Trophoblast cell (in vitro differentiated cells and primary cell): ENCODE results near the gene JARID2.

ENCODE experiments used
- DNase-seq, 2 donors: peaks; one replicate each; pipeline ENCODE4 v3.0.0-alpha.2; 2016
- H2AFZ ChIP-seq: 2 replicates; pipeline ENCODE4 v1.6.1; 2013; ENCODE audit warnings: low read length, moderate library complexity, mild to moderate bottlenecking; ENCODE audit not compliant: insufficient read depth, poor library complexity
- H2AK5ac ChIP-seq: 2 replicates; pipeline ENCODE4 v1.6.1; 2013; ENCODE audit warnings: mild to moderate bottlenecking, low read length
- H2BK120ac ChIP-seq: 2 replicates; pipeline ENCODE4 v1.6.1; 2013; ENCODE audit warnings: low read length, mild to moderate bottlenecking, moderate library complexity; ENCODE audit not compliant: insufficient read depth, poor library complexity
- H2BK12ac ChIP-seq: 2 replicates; pipeline ENCODE4 v1.6.1; 2013; ENCODE audit warnings: mild to moderate bottlenecking, low read length, moderate library complexity
- H2BK5ac ChIP-seq: 2 replicates; pipeline ENCODE4 v1.6.1; 2013; ENCODE audit warnings: low read length, low read depth, moderate library complexity, mild to moderate bottlenecking; ENCODE audit not compliant: poor library complexity
- H3K14ac ChIP-seq: 2 replicates; pipeline ENCODE4 v1.6.1; 2013; ENCODE audit warnings: mild to moderate bottlenecking, low read length
- H3K18ac ChIP-seq: 2 replicates; pipeline ENCODE4 v1.6.1; 2013; ENCODE audit warnings: mild to moderate bottlenecking, low read length
- H3K23ac ChIP-seq: 2 replicates; pipeline ENCODE4 v1.6.1; 2013; ENCODE audit warnings: low read length
- H3K27ac ChIP-seq: 2 replicates; pipeline ENCODE4 v1.5.1; 2013; ENCODE audit warnings: low read depth, mild to moderate bottlenecking, inconsistent platforms, low read length, moderate library complexity
- H3K27me3 ChIP-seq: 2 replicates; pipeline ENCODE4 v1.6.1; 2013; ENCODE audit warnings: inconsistent platforms, mild to moderate bottlenecking, low read length, moderate library complexity; ENCODE audit not compliant: insufficient read depth
- H3K36me3 ChIP-seq, 2 experiments: 1 replicate in 1 of 2; 2 replicates in 1 of 2; pipeline ENCODE4 v1.6.1; 2013; ENCODE audit warnings: low read length in 2 of 2, mild to moderate bottlenecking in 2 of 2, moderate library complexity in 1 of 2; ENCODE audit not compliant: insufficient read depth in 2 of 2, control insufficient read depth in 1 of 2
- H3K4ac ChIP-seq: 2 replicates; pipeline ENCODE4 v1.6.1; 2013; ENCODE audit warnings: low read depth, mild to moderate bottlenecking, low read length, moderate library complexity
- H3K4me1 ChIP-seq, 2 experiments: 1 replicate in 1 of 2; 2 replicates in 1 of 2; pipeline ENCODE4 v1.6.1; 2013; ENCODE audit warnings: low read length in 2 of 2, mild to moderate bottlenecking in 2 of 2, moderate library complexity in 1 of 2; ENCODE audit not compliant: insufficient read depth in 2 of 2, control insufficient read depth in 1 of 2
- H3K4me2 ChIP-seq: 2 replicates; pipeline ENCODE4 v1.6.1; 2013; ENCODE audit warnings: inconsistent platforms, mild to moderate bottlenecking, low read length, moderate library complexity
- H3K4me3 ChIP-seq: 2 replicates; pipeline ENCODE4 v1.5.1; 2013; ENCODE audit warnings: mild to moderate bottlenecking, low read depth, low read length, inconsistent platforms
- H3K79me1 ChIP-seq: one replicate; pipeline ENCODE4 v1.6.1; 2013; ENCODE audit warnings: low read length
- H3K79me2 ChIP-seq: 2 replicates; pipeline ENCODE4 v1.6.1; 2013; ENCODE audit warnings: low read length, mild to moderate bottlenecking; ENCODE audit not compliant: control insufficient read depth, insufficient read depth, poor library complexity
- H3K9ac ChIP-seq: 2 replicates; pipeline ENCODE4 v1.6.1; 2013; ENCODE audit warnings: mild to moderate bottlenecking, low read length
- H3K9me3 ChIP-seq: 2 replicates; pipeline ENCODE4 v1.6.1; 2013; ENCODE audit warnings: low read depth, mild to moderate bottlenecking, control low read depth, inconsistent platforms, low read length; ENCODE audit not compliant: insufficient read depth
- H4K12ac ChIP-seq: 2 replicates; pipeline ENCODE4 v1.6.1; 2013; ENCODE audit warnings: low read depth, mild to moderate bottlenecking, low read length, moderate library complexity
- H4K8ac ChIP-seq: 2 replicates; pipeline ENCODE4 v1.6.1; 2013; ENCODE audit warnings: low read depth, mild to moderate bottlenecking, low read length, moderate library complexity
- H4K91ac ChIP-seq: one replicate; pipeline ENCODE4 v1.6.1; 2013; ENCODE audit warnings: low read depth, mild to moderate bottlenecking, low read length, moderate library complexity
- WGBS: extraction: QIAGEN DNeasy Blood & Tissue Kit; methylation state at CpG from one replicate; pipeline ENCODE4 v1.1.7; 2013; ENCODE audit warnings: missing lambda C conversion rate; ENCODE audit not compliant: insufficient read length, insufficient coverage; ENCODE audit errors: extremely low coverage; 5-methylcytosine and 5-hydroxymethylcytosine counted together

The JARID2 gene

GRCh38 chr6:15475261-15475660 is 229.4 kb downstream of the JARID2 start:
- Histone ChIP-seq H3K27ac (no peak overlapping the region), H4K12ac (no peak overlapping the region), H3K4ac (no peak overlapping the region), H3K23ac (no peak overlapping the region), H3K27me3 (no peaks in the 10 kb centered on the region), H2BK12ac (no peak overlapping the region), H2AK5ac (no peak overlapping the region), H3K14ac (no peak overlapping the region), H3K79me1 (no peaks in the 10 kb centered on the region), H3K9me3 (no peaks in the 10 kb centered on the region), H2BK120ac (no peak overlapping the region), H3K9ac (no peak overlapping the region), H4K91ac (no peak overlapping the region), H3K4me1 (no peaks in the 10 kb centered on the region), H3K4me3 (peak overlapping the region; percentile 42), H4K8ac (no peak overlapping the region), H3K36me3 (peaks cover 3 to 4% of the 10 kb centered on the region in 2 experiments), H3K4me2 (no peak overlapping the region), H3K79me2 (no peaks in the 10 kb centered on the region), H2AFZ (no peak overlapping the region), H2BK5ac (no peak overlapping the region), H3K18ac (no peak overlapping the region)
- DNase-seq: no peak
- no CpG with 5 or more reads among the region's 6 CpGs for WGBS

GRCh38 chr6:15475872-15476271 is 230.0 kb downstream of the JARID2 start:
- Histone ChIP-seq H3K36me3 (peaks cover 3 to 4% of the 10 kb centered on the region in 2 experiments), H3K4me1 (no peaks in the 10 kb centered on the region), H3K4me2 (no peak overlapping the region), H3K27me3 (no peaks in the 10 kb centered on the region), H4K91ac (no peak overlapping the region), H2AK5ac (no peak overlapping the region), H2BK12ac (no peak overlapping the region), H3K79me2 (no peaks in the 10 kb centered on the region), H3K4me3 (no peak overlapping the region), H3K27ac (no peak overlapping the region), H3K79me1 (no peaks in the 10 kb centered on the region), H4K12ac (no peak overlapping the region), H2BK5ac (no peak overlapping the region), H3K4ac (no peak overlapping the region), H4K8ac (no peak overlapping the region), H2BK120ac (no peak overlapping the region), H3K14ac (no peak overlapping the region), H3K9me3 (no peaks in the 10 kb centered on the region), H2AFZ (no peak overlapping the region), H3K9ac (no peak overlapping the region), H3K23ac (no peak overlapping the region), H3K18ac (no peak overlapping the region)
- DNase-seq: no peak
- WGBS: no CpG with 5 or more reads among the region's 4 CpGs

- Histone ChIP-seq H3K14ac (no peak overlapping the region), H3K9me3 (no peaks in the 10 kb centered on the region), H3K18ac (no peak overlapping the region), H3K79me1 (no peaks in the 10 kb centered on the region), H3K9ac (no peak overlapping the region), H3K4me3 (no peak overlapping the region), H4K91ac (no peak overlapping the region), H2AK5ac (no peak overlapping the region), H4K12ac (no peak overlapping the region), H3K27ac (no peak overlapping the region), H2AFZ (no peak overlapping the region), H3K36me3 (peaks cover 3 to 4% of the 10 kb centered on the region in 2 experiments), H3K4ac (no peak overlapping the region), H3K4me2 (no peak overlapping the region), H3K27me3 (no peaks in the 10 kb centered on the region), H3K4me1 (no peaks in the 10 kb centered on the region), H3K23ac (no peak overlapping the region), H4K8ac (no peak overlapping the region), H3K79me2 (no peaks in the 10 kb centered on the region), H2BK12ac (no peak overlapping the region), H2BK120ac (no peak overlapping the region), H2BK5ac (no peak overlapping the region)
- WGBS: no CpG with 5 or more reads among the region's 7 CpGs
- DNase-seq: no peak
Measured at GRCh38 chr6:15476631-15477380, 230.9 kb downstream of the JARID2 start.

- Histone ChIP-seq H3K27me3 (no peaks in the 10 kb centered on the region), H3K4me3 (no peak overlapping the region), H3K4ac (no peak overlapping the region), H2AFZ (no peak overlapping the region), H3K9me3 (no peaks in the 10 kb centered on the region), H3K4me1 (no peaks in the 10 kb centered on the region), H3K4me2 (no peak overlapping the region), H3K79me2 (no peaks in the 10 kb centered on the region), H3K79me1 (no peaks in the 10 kb centered on the region), H2BK12ac (no peak overlapping the region), H3K14ac (no peak overlapping the region), H2BK120ac (peak overlapping the region; percentile 12), H2AK5ac (no peak overlapping the region), H3K9ac (no peak overlapping the region), H4K12ac (no peak overlapping the region), H3K27ac (no peak overlapping the region), H3K36me3 (peaks cover 3 to 4% of the 10 kb centered on the region in 2 experiments), H3K23ac (no peak overlapping the region), H4K91ac (no peak overlapping the region), H4K8ac (no peak overlapping the region), H3K18ac (no peak overlapping the region), H2BK5ac (no peak overlapping the region)
- peak in 1 of 2 donors; percentile 37 for DNase-seq
- WGBS: no CpG with 5 or more reads among the region's 5 CpGs
Measured at GRCh38 chr6:15477746-15478145, 231.9 kb downstream of the JARID2 start.
